Islet of Langerhans (tissue), 1 donor: Measurements from ENCODE around the gene SHC4.
"Not testable (repeated sequence)": the region's sequence is repeated elsewhere in the genome, so short reads cannot be mapped to it uniquely, and the experiment has no call there.

Experiments used
- FAIRE-seq: peaks from one replicate; lab custom pipeline; 2011; peaks lifted over from hg19 to GRCh38; lab: Jason Lieb, UNC

The SHC4 gene

GRCh38 chr15:48883699-48884098, 80.0 kb downstream of the SHC4 start:
- no peak for FAIRE-seq

- no peak for FAIRE-seq
Measured at GRCh38 chr15:48880070-48880634, 83.6 kb downstream of the SHC4 start.

GRCh38 chr15:48877630-48878595, 85.8 kb downstream of the SHC4 start, which contains the start of gene EID1:
Gene EID1, plus strand, starts transcription at chr15:48878134. Its CDS starts 43 bp downstream, at chr15:48878177.
- FAIRE-seq, result peak; percentile 30

GRCh38 chr15:48876057-48876456, 87.7 kb downstream of the SHC4 start:
- FAIRE-seq, result no peak

- FAIRE-seq, result no peak
Measured at GRCh38 chr15:48875241-48875960, 88.3 kb downstream of the SHC4 start.

GRCh38 chr15:48872632-48873031, 91.1 kb downstream of the SHC4 start:
- FAIRE-seq, result no peak

- no peak for FAIRE-seq
Measured at GRCh38 chr15:48871542-48871941, 92.2 kb downstream of the SHC4 start.

- FAIRE-seq, result no peak
Measured at GRCh38 chr15:48869966-48870365, 93.8 kb downstream of the SHC4 start.

- no peak for FAIRE-seq
Measured at GRCh38 chr15:48868536-48868935, 95.2 kb downstream of the SHC4 start.

GRCh38 chr15:48868023-48868422, 95.7 kb downstream of the SHC4 start:
- FAIRE-seq, result peak; percentile 33

- no peak for FAIRE-seq
Measured at GRCh38 chr15:48866141-48866563, 97.6 kb downstream of the SHC4 start.

- FAIRE-seq, result no peak
Measured at GRCh38 chr15:48865370-48866079, 98.2 kb downstream of the SHC4 start.

- FAIRE-seq, result no peak
Measured at GRCh38 chr15:48862705-48863104, 101.0 kb downstream of the SHC4 start.

- FAIRE-seq, result peak; percentile 96
Measured at GRCh38 chr15:48861813-48862431, 101.8 kb downstream of the SHC4 start.

- FAIRE-seq, result no peak
Measured at GRCh38 chr15:48859426-48859825, 104.3 kb downstream of the SHC4 start.

- FAIRE-seq, result no peak
Measured at GRCh38 chr15:48858401-48858800, 105.3 kb downstream of the SHC4 start.

- FAIRE-seq, result no peak
Measured at GRCh38 chr15:48856942-48857341, 106.8 kb downstream of the SHC4 start.

GRCh38 chr15:48855501-48856440, 107.9 kb downstream of the SHC4 start:
- no peak for FAIRE-seq

GRCh38 chr15:48854434-48854833, 109.3 kb downstream of the SHC4 start:
- not testable (repeated sequence) for FAIRE-seq

GRCh38 chr15:48851956-48852355, 111.8 kb downstream of the SHC4 start:
- no peak for FAIRE-seq

GRCh38 chr15:48850648-48851047, 113.1 kb downstream of the SHC4 start:
- no peak for FAIRE-seq
